HEK293 (cell line): ENCODE results near the gene BLZF1.
A peak's percentile ranks its signal among the peaks of the same experiment; 100 is the strongest.

Experiments used
- BCL11A ChIP-seq: fragments of 450-650 bp; formaldehyde crosslinking; IDR thresholded peaks from 2 replicates; pipeline ENCODE4 v1.5.1; 2016; ENCODE audit warnings: low read depth, missing biosample characterization, missing genetic modification characterization
- EGR2 ChIP-seq: fragments of 450-650 bp; formaldehyde crosslinking; IDR thresholded peaks from 2 replicates; pipeline ENCODE4 v1.5.1; 2016; ENCODE audit warnings: low read depth, missing biosample characterization, missing genetic modification characterization
- MZF1 ChIP-seq: fragments of 450-650 bp; formaldehyde crosslinking; IDR thresholded peaks from 2 replicates; pipeline ENCODE4 v1.5.1; 2017; ENCODE audit warnings: missing biosample characterization, missing genetic modification characterization, borderline replicate concordance
- SALL2 ChIP-seq: fragments of 450-650 bp; formaldehyde crosslinking; IDR thresholded peaks from 2 replicates; pipeline ENCODE4 v1.5.0; 2017; ENCODE audit warnings: missing biosample characterization, mild to moderate bottlenecking, missing genetic modification characterization, borderline replicate concordance
- WT1 ChIP-seq: fragments of 450-650 bp; formaldehyde crosslinking; IDR thresholded peaks from 2 replicates; pipeline ENCODE4 v1.5.1; 2016; ENCODE audit warnings: missing biosample characterization, missing genetic modification characterization
- YY2 ChIP-seq: fragments of 450-650 bp; formaldehyde crosslinking; IDR thresholded peaks from 2 replicates; pipeline ENCODE4 v1.5.1; 2016; ENCODE audit warnings: missing biosample characterization, missing genetic modification characterization
- ZBTB17 ChIP-seq: fragments of 450-650 bp; formaldehyde crosslinking; IDR thresholded peaks from 2 replicates; pipeline ENCODE4 v1.5.1; 2016; ENCODE audit warnings: missing biosample characterization, missing genetic modification characterization
- ZFHX2 ChIP-seq: fragments of 450-650 bp; formaldehyde crosslinking; conservative IDR thresholded peaks from 2 replicates; pipeline ENCODE4 v1.5.1; 2016; ENCODE audit warnings: missing biosample characterization, missing genetic modification characterization
- ZFP41 ChIP-seq: fragments of 450-650 bp; formaldehyde crosslinking; IDR thresholded peaks from 2 replicates; pipeline ENCODE4 v1.5.1; 2016; ENCODE audit warnings: missing biosample characterization, missing genetic modification characterization, borderline replicate concordance
- ZNF114 ChIP-seq: fragments of 450-650 bp; formaldehyde crosslinking; IDR thresholded peaks from 2 replicates; pipeline ENCODE4 v1.5.0; 2017; ENCODE audit warnings: missing biosample characterization, missing genetic modification characterization
- ZNF132 ChIP-seq: fragments of 450-650 bp; formaldehyde crosslinking; IDR thresholded peaks from 2 replicates; pipeline ENCODE4 v1.5.1; 2017; ENCODE audit warnings: missing biosample characterization, missing genetic modification characterization, borderline replicate concordance
- ZNF423 ChIP-seq: fragments of 450-650 bp; formaldehyde crosslinking; IDR thresholded peaks from 2 replicates; pipeline ENCODE4 v1.5.1; 2016; ENCODE audit warnings: missing biosample characterization, missing genetic modification characterization
- ZNF501 ChIP-seq: fragments of 450-650 bp; formaldehyde crosslinking; IDR thresholded peaks from 2 replicates; pipeline ENCODE4 v1.5.1; 2016; ENCODE audit warnings: missing biosample characterization, missing genetic modification characterization
- ZNF510 ChIP-seq: fragments of 450-650 bp; formaldehyde crosslinking; IDR thresholded peaks from 2 replicates; pipeline ENCODE4 v1.5.1; 2018; ENCODE audit warnings: mild to moderate bottlenecking, missing genetic modification characterization, missing biosample characterization; ENCODE audit not compliant: insufficient replicate concordance
- ZNF530 ChIP-seq: fragments of 450-650 bp; formaldehyde crosslinking; IDR thresholded peaks from 2 replicates; pipeline ENCODE4 v1.5.1; 2016; ENCODE audit warnings: low read depth, missing biosample characterization, missing genetic modification characterization
- ZNF585B ChIP-seq: fragments of 450-650 bp; formaldehyde crosslinking; IDR thresholded peaks from 2 replicates; pipeline ENCODE4 v1.5.1; 2016; ENCODE audit warnings: missing biosample characterization, missing genetic modification characterization
- ZNF600 ChIP-seq: fragments of 450-650 bp; formaldehyde crosslinking; IDR thresholded peaks from 2 replicates; pipeline ENCODE4 v1.5.1; 2016; ENCODE audit warnings: missing biosample characterization, missing genetic modification characterization
- ZNF654 ChIP-seq: fragments of 450-650 bp; formaldehyde crosslinking; IDR thresholded peaks from 2 replicates; pipeline ENCODE4 v1.5.1; 2016; ENCODE audit warnings: low read depth, missing biosample characterization, missing genetic modification characterization
- ZNF658 ChIP-seq: fragments of 450-650 bp; formaldehyde crosslinking; IDR thresholded peaks from 2 replicates; pipeline ENCODE4; 2016; ENCODE audit warnings: missing biosample characterization, missing genetic modification characterization
- ZNF660 ChIP-seq: fragments of 450-650 bp; IDR thresholded peaks from 2 replicates; pipeline ENCODE4 v1.5.1; 2018; ENCODE audit warnings: missing biosample characterization, mild to moderate bottlenecking, missing genetic modification characterization
- ZNF707 ChIP-seq: fragments of 450-650 bp; formaldehyde crosslinking; IDR thresholded peaks from 2 replicates; pipeline ENCODE4 v1.5.1; 2016; ENCODE audit warnings: missing biosample characterization, missing genetic modification characterization
- ZNF76 ChIP-seq: fragments of 450-650 bp; formaldehyde crosslinking; IDR thresholded peaks from 2 replicates; pipeline ENCODE4; 2016; ENCODE audit warnings: low read depth, missing biosample characterization, missing genetic modification characterization, borderline replicate concordance
- TF ChIP-seq, protein P1 (sequence below): fragments of 450-650 bp; formaldehyde crosslinking; IDR thresholded peaks from 2 replicates; pipeline ENCODE4 v1.5.1; 2017; ENCODE audit warnings: missing biosample characterization, missing genetic modification characterization
- TF ChIP-seq, protein P2 (sequence below): fragments of 450-650 bp; formaldehyde crosslinking; IDR thresholded peaks from 2 replicates; pipeline ENCODE4 v1.5.1; 2016; ENCODE audit warnings: missing biosample characterization, missing genetic modification characterization, low read depth
- TF ChIP-seq, protein P3 (sequence below): fragments of 450-650 bp; formaldehyde crosslinking; conservative IDR thresholded peaks from 2 replicates; pipeline ENCODE4 v1.5.1; 2016; ENCODE audit warnings: low read depth, missing biosample characterization, missing genetic modification characterization
- TF ChIP-seq, protein P4 (sequence below): fragments of 450-650 bp; formaldehyde crosslinking; IDR thresholded peaks from 2 replicates; pipeline ENCODE4 v1.5.1; 2016; ENCODE audit warnings: missing biosample characterization, missing genetic modification characterization
- TF ChIP-seq, protein P5 (sequence below): fragments of 450-650 bp; formaldehyde crosslinking; optimal IDR thresholded peaks from 2 replicates; pipeline ENCODE3; 2016; ENCODE audit warnings: missing biosample characterization, mild to moderate bottlenecking, missing genetic modification characterization
- TF ChIP-seq, protein P6 (sequence below): fragments of 450-650 bp; formaldehyde crosslinking; IDR thresholded peaks from 2 replicates; pipeline ENCODE4 v1.5.1; 2016; ENCODE audit warnings: missing biosample characterization, missing genetic modification characterization

The BLZF1 gene

DNA sequence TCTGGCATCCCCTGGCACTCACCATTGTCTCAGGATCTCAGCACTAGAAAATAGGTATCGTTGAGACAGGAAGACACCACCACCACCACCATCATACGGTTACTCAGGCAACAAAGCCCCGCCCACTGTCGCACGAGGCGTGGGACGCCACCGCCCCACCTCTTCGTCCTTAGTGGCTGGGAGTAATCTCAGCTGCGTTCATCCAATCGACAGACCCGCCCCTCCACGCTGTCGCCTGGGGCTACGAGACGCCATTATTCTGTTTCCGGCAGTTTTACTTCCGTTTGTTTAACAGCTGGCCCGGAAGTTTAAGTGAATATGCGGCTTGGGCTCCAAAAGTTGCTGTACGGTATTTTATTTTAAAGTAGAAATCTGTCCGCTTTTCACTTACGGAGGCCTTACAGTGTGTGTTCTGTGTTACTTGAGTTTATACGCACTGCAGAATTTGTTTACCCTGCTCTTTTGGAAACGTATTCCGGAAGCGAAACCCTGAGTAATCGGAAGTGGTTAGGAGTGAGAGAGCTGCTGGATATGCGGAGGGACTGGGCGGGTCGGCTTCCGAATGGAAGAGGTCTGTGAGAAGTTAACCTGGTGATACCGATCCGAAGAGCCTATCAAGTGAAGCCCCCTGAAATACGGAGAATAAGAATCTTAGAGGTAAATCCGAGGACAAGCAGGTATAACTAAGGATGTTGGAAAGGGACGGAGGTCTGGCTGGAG lies at the start of gene BLZF1, which contains the start of gene NME7 (continued):
- TF ChIP-seq, protein P1, sequence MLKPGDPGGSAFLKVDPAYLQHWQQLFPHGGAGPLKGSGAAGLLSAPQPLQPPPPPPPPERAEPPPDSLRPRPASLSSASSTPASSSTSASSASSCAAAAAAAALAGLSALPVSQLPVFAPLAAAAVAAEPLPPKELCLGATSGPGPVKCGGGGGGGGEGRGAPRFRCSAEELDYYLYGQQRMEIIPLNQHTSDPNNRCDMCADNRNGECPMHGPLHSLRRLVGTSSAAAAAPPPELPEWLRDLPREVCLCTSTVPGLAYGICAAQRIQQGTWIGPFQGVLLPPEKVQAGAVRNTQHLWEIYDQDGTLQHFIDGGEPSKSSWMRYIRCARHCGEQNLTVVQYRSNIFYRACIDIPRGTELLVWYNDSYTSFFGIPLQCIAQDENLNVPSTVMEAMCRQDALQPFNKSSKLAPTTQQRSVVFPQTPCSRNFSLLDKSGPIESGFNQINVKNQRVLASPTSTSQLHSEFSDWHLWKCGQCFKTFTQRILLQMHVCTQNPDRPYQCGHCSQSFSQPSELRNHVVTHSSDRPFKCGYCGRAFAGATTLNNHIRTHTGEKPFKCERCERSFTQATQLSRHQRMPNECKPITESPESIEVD (tag by site-specific recombination): no peak
- TF ChIP-seq ZBTB17 (tag by site-specific recombination): peak; percentile 76
- TF ChIP-seq, protein P2, sequence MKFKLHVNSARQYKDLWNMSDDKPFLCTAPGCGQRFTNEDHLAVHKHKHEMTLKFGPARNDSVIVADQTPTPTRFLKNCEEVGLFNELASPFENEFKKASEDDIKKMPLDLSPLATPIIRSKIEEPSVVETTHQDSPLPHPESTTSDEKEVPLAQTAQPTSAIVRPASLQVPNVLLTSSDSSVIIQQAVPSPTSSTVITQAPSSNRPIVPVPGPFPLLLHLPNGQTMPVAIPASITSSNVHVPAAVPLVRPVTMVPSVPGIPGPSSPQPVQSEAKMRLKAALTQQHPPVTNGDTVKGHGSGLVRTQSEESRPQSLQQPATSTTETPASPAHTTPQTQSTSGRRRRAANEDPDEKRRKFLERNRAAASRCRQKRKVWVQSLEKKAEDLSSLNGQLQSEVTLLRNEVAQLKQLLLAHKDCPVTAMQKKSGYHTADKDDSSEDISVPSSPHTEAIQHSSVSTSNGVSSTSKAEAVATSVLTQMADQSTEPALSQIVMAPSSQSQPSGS: no peak
- TF ChIP-seq ZNF658 (tag by site-specific recombination): no peak
- TF ChIP-seq EGR2: peak; percentile 68; the same call in 1 of the 2 replicates
- no peak for TF ChIP-seq ZNF530 (tag by site-specific recombination)
- no peak for TF ChIP-seq ZNF76 (tag by site-specific recombination)
- TF ChIP-seq, protein P3, sequence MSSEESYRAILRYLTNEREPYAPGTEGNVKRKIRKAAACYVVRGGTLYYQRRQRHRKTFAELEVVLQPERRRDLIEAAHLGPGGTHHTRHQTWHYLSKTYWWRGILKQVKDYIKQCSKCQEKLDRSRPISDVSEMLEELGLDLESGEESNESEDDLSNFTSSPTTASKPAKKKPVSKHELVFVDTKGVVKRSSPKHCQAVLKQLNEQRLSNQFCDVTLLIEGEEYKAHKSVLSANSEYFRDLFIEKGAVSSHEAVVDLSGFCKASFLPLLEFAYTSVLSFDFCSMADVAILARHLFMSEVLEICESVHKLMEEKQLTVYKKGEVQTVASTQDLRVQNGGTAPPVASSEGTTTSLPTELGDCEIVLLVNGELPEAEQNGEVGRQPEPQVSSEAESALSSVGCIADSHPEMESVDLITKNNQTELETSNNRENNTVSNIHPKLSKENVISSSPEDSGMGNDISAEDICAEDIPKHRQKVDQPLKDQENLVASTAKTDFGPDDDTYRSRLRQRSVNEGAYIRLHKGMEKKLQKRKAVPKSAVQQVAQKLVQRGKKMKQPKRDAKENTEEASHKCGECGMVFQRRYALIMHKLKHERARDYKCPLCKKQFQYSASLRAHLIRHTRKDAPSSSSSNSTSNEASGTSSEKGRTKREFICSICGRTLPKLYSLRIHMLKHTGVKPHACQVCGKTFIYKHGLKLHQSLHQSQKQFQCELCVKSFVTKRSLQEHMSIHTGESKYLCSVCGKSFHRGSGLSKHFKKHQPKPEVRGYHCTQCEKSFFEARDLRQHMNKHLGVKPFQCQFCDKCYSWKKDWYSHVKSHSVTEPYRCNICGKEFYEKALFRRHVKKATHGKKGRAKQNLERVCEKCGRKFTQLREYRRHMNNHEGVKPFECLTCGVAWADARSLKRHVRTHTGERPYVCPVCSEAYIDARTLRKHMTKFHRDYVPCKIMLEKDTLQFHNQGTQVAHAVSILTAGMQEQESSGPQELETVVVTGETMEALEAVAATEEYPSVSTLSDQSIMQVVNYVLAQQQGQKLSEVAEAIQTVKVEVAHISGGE (tag by site-specific recombination): peak; percentile 96
- TF ChIP-seq ZNF132 (tag by site-specific recombination): no peak
- no peak for TF ChIP-seq ZNF654 (tag by site-specific recombination)
- TF ChIP-seq MZF1 (tag by site-specific recombination): no peak
- TF ChIP-seq SALL2 (tag by site-specific recombination): no peak
- TF ChIP-seq BCL11A: no peak
- TF ChIP-seq, protein P4, sequence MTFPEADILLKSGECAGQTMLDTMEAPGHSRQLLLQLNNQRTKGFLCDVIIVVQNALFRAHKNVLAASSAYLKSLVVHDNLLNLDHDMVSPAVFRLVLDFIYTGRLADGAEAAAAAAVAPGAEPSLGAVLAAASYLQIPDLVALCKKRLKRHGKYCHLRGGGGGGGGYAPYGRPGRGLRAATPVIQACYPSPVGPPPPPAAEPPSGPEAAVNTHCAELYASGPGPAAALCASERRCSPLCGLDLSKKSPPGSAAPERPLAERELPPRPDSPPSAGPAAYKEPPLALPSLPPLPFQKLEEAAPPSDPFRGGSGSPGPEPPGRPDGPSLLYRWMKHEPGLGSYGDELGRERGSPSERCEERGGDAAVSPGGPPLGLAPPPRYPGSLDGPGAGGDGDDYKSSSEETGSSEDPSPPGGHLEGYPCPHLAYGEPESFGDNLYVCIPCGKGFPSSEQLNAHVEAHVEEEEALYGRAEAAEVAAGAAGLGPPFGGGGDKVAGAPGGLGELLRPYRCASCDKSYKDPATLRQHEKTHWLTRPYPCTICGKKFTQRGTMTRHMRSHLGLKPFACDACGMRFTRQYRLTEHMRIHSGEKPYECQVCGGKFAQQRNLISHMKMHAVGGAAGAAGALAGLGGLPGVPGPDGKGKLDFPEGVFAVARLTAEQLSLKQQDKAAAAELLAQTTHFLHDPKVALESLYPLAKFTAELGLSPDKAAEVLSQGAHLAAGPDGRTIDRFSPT: no peak
- no peak for TF ChIP-seq ZNF707
- peak; percentile 38 for TF ChIP-seq ZNF660 (tag by site-specific recombination)
- TF ChIP-seq ZNF510 (tag by site-specific recombination): no peak
- TF ChIP-seq, protein P5, sequence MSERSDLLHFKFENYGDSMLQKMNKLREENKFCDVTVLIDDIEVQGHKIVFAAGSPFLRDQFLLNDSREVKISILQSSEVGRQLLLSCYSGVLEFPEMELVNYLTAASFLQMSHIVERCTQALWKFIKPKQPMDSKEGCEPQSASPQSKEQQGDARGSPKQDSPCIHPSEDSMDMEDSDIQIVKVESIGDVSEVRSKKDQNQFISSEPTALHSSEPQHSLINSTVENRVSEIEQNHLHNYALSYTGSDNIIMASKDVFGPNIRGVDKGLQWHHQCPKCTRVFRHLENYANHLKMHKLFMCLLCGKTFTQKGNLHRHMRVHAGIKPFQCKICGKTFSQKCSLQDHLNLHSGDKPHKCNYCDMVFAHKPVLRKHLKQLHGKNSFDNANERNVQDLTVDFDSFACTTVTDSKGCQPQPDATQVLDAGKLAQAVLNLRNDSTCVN (tag by site-specific recombination): peak; percentile 4
- no peak for TF ChIP-seq ZNF423 (tag by site-specific recombination)
- TF ChIP-seq ZFHX2: peak; percentile 83
- TF ChIP-seq, protein P6, sequence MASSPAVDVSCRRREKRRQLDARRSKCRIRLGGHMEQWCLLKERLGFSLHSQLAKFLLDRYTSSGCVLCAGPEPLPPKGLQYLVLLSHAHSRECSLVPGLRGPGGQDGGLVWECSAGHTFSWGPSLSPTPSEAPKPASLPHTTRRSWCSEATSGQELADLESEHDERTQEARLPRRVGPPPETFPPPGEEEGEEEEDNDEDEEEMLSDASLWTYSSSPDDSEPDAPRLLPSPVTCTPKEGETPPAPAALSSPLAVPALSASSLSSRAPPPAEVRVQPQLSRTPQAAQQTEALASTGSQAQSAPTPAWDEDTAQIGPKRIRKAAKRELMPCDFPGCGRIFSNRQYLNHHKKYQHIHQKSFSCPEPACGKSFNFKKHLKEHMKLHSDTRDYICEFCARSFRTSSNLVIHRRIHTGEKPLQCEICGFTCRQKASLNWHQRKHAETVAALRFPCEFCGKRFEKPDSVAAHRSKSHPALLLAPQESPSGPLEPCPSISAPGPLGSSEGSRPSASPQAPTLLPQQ (tag by site-specific recombination): peak; percentile 57; the same call in 1 of the 2 replicates
- no peak for TF ChIP-seq ZFP41 (tag by site-specific recombination)
- TF ChIP-seq WT1: no peak
- no peak for TF ChIP-seq ZNF585B (tag by site-specific recombination)
- peak; percentile 71 for TF ChIP-seq ZNF501
- no peak for TF ChIP-seq ZNF600
- 0 out of 2 replicates have a peak, but pooled peaks have one; percentile 9 for TF ChIP-seq YY2
- TF ChIP-seq ZNF114: no peak
